GM18517 (cell line): ENCODE data around the gene IFNL3.

ENCODE experiments used
- ATAC-seq: cut with Tn5 transposase; IDR thresholded peaks from one replicate; pipeline ENCODE4 v1.9.1; 2021; ENCODE audit warnings: mild to moderate bottlenecking, moderate library complexity; ENCODE audit not compliant: unreplicated experiment

IFNL3 gene

GRCh38 chr19:39194832-39195542, 49.8 kb downstream of the IFNL3 start:
- no peak for ATAC-seq

GRCh38 chr19:39193803-39194202, 51.0 kb downstream of the IFNL3 start:
- no peak for ATAC-seq
